Right renal cortex interstitium (tissue), 3 donors: ENCODE data around the gene LCN1. TPM values are rescaled to one million over a fixed set of nuclear protein-coding genes. Genes with fewer than 3 reads are reported as not detected.
A peak's percentile ranks its signal among the peaks of the same experiment; 100 is the strongest.

Experiments used
- DNase-seq, 3 donors: peaks; one replicate each; pipeline ENCODE4 v3.0.0-alpha.2; 2013; ENCODE audit warnings: low read depth in 3 of 3, low spot score in 2 of 3
- polyA plus RNA-seq, 3 donors: library from polyadenylated mRNA; unstranded; fragments of 120-200 nt; gene quantifications; one replicate each; pipeline ENCODE4 v1.2.1, GENCODE V29; 2013; ENCODE audit not compliant: insufficient read length in 3 of 3

The LCN1 gene
- polyA plus RNA-seq, 3 donors: not detected

GRCh38 chr9:135488013-135488330, 33.3 kb upstream of the LCN1 start:
- no peak for DNase-seq

GRCh38 chr9:135488527-135488926, 32.7 kb upstream of the LCN1 start:
- no peak for DNase-seq

DNA sequence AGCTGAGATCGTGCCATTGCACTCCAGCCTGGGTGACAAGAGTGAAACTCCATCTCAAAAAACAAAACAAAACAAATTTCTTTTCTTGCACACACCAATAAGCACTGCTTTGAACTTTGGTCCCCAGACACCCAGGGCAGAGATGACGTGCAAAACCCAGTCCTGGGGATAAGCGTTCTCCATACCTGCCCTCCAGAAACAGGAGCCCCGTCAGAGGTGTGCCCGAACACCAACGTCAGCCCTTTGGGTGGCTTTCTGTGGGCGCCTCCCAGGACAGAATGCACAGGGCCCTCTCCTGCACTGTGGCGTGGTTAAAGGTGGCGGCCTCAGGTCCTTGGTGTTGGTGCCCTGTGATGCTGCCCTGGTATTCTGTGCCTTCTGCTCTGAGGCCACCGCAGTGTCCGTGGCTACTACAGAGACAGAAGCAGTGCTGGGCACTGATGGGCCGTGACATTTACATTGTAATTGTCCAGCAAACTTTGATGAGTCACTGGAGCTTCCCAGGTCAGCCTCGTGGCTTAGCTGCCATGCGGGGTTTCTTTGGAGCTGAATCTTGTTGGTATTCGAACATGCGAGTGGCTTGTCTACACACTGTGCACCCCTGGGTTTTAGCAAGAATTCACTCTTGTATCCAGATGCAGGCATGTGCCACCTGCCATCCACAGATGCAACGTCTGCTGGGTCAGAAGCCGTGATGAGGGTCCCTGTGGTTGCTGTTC, 31.9 kb upstream of the LCN1 start:
- no peak for DNase-seq

DNA sequence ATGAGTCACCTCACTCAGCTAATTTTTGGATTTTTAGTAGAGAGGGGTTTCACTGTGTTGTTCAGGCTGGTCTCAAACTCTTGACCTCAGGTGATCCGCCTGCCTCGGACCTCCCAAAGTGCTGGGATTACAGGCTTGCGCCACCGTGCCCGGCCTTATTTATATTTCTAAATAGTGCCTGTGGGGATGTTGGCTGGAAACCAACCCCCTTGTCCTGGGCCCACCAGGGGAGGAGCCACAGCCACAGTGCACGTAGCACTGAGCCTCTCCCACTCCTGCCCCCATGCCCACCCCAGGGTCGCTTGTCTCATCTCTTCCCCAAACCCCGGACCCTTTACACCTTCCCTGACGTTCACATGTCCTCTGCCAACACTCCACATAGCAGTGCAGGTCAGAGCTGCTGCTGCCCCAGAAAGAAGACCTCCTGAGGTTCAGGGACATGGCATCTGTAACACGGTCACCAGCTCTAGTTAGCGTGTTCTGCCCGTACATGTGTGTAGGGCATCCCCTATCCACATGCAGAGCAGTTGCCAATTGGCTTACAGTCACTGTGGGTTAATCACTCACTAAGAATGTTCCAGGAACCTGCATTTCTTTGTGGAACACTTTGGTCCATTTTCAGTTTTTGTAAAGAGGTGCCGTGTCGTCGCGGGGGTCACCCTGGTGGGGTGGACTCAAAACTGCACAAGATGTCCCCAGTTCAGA, 30.9 kb upstream of the LCN1 start:
- no peak for DNase-seq

GRCh38 chr9:135490980-135491464, 30.2 kb upstream of the LCN1 start:
- DNase-seq: no peak

DNA sequence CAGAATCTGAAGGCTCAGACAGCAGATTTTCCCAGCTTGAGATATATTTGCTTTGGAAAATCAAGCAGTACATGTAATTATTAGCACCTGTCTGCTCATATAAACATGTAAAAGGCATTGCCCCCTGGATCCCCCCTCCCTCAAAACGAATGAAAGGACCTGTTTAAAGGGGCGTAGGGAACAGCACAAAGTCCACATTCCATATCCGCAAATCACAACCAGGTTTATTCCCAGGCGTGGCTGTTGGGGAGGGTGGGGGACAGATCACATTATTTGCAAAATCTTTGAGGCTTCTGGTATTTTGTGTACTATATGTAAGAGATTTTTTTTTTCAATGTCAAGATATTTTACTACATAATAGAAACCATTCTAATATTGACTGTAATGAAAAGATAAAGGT, 29.5 kb upstream of the LCN1 start:
- no peak for DNase-seq

DNA sequence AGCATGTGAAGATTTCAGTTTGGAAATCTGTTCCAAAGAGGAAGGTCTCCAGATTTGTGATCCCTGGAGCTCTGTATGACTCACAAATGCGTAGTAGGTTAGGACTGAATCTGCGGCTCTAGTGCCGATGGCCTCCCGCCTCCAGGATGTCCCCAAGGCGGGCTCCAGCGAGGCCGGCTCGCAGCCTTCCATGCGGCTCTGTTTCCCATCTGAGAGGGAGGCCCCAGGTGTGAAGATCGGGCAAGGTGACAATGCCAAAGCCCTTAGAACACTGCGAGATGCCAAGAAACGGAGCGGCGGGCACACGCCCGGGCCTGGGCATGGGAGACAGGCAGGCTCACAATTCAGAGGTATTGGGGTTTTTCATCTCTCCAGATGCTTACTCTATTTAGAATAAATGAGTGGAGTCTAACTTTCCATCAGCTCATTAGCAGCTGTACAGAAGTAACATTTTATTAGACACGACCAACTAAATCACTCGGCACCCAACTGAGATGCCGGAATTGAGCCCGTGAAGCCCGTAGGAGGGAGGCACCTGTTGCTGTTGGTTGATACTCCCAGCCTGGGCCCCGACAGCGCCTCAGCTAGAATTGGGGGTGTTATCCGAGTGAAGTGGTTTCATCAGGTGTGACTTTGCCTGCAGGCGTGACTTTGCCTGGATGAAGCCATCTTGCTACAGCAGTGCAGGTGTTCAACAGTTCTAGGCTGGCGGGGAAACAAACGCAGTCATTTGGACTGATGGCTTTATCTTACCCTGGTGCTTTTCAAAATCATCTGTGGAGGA, 28.2 kb upstream of the LCN1 start:
- DNase-seq: no peak

- no peak for DNase-seq
Measured at GRCh38 chr9:135494791-135495559, 26.3 kb upstream of the LCN1 start.

DNA sequence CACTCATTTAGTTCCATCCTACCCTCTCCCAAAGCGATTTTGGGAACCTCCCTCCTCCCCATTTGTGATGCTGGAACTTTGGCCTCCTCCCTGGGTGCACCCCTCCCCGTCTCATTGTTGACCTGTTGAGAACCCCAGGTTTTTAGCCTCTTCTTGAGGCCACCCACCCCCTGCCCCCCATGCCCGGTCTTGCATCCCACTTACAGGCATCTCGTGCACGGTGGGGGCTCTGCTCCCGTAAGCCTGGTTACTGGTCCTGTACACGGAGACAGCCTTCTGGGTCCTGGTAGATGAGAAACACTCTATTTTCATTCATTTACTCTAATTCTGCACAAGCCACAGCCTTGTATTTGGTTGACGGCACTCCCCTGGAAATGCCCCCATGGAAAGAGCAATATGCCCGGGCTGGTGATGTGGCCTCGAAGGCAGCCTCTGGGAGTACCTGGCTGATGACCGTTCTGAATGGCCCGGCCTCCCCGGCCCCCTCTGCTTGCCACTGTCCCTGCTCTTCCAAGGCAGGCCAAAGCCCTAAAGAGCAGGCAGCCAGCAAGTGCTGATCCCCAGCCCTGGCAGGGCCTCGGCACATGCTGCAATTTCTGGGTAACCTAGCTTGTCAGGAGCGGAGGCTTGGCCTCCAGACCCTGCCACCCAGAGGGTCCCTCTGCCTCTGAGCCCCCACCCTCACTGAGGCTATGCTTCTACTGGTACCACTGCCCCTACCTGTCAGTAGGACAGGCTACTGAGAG, 22.7 kb upstream of the LCN1 start:
- no peak for DNase-seq

DNA sequence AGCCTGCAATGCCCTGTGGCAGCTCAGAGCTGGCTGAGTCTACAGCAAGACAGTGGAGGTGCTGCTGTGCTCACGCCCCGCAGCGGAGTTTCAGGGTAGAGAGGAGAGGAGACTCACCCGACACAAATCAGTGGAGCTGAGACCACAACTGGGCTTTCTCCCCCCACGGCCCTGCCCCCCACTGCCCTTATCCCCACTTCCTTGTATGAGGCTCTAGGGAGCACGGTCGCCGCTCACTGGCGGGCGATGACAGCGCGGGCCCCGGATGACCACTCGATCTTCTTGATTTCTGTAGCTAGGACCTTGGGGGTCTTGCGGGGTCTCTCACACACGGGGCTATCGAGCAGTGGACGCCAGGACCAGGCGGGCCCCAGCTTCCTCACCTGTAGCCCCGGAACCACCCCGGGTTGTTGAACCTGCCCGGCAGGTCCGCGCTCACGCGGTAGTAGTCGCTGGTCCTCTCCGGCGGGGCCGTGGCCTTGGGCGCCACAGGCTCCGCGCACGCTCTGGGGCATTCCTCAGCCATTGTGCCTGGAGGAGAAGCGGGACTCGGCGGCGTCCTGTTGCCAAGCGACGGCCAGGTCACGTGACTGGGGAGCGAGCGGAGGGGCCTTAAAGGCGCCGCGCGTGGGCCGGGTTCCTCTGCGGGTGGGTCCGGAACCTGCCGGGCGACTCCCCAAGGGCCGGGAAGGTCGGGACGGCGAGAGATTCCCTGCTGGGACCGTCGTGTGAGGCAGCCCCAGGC, 21.7 kb upstream of the LCN1 start:
- peak in 2 of 3 donors; percentile 63 to 87 for DNase-seq

GRCh38 chr9:135500071-135500524, 21.1 kb upstream of the LCN1 start:
- no peak for DNase-seq

- DNase-seq: peak; percentile 61 to 84 (median 80)
Measured at GRCh38 chr9:135500525-135501260, 20.5 kb upstream of the LCN1 start, which contains the start of gene MRPS2. MRPS2 (plus strand) TSS chr9:135500682; CDS start chr9:135500711, 29 bp downstream.

DNA sequence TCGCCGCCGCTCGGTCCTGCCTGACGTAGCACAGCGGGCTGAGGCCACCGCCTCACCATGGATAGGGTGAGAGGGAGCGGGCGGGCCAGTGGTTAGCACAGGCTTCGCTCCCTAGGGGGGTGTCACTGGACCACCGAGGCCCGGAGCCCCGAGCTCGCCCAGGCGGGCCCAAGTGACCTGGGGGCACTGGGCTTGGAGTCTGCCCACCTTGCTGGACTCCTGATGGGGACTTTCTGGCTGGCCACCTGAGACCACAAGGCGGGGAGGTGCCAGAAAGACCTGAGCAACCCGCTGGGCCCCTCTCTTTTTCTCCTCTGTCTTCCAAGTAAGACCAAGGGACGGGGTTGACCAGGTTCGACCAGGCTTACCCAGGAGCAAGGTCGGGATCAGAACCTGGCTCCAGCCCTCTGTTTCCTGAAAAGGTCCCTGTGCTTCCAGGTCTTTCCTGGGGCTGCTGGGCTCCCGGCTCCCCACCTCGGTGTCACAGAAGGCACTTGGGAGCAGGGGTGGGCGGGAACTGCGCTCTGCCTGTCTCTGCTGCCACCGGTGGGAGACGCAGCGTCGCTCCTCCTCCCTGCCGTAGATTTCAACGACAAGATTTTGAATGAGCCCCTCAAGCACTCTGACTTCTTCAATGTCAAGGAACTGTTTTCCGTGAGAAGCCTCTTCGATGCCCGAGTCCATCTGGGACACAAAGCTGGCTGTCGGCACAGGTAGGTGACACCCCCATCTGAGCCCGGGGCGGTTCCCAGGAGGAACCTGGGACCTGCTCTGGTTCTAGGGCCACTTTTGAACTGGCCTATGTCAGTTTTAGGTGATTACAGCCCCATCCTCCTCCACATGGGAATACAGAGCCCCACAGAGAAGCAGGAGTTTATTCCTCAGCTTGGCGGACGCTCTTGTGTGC, 19.7 kb upstream of the LCN1 start:
- no peak for DNase-seq

- DNase-seq: no peak
Measured at GRCh38 chr9:135502168-135502872, 18.9 kb upstream of the LCN1 start.

- no peak for DNase-seq
Measured at GRCh38 chr9:135502873-135503321, 18.3 kb upstream of the LCN1 start.

DNA sequence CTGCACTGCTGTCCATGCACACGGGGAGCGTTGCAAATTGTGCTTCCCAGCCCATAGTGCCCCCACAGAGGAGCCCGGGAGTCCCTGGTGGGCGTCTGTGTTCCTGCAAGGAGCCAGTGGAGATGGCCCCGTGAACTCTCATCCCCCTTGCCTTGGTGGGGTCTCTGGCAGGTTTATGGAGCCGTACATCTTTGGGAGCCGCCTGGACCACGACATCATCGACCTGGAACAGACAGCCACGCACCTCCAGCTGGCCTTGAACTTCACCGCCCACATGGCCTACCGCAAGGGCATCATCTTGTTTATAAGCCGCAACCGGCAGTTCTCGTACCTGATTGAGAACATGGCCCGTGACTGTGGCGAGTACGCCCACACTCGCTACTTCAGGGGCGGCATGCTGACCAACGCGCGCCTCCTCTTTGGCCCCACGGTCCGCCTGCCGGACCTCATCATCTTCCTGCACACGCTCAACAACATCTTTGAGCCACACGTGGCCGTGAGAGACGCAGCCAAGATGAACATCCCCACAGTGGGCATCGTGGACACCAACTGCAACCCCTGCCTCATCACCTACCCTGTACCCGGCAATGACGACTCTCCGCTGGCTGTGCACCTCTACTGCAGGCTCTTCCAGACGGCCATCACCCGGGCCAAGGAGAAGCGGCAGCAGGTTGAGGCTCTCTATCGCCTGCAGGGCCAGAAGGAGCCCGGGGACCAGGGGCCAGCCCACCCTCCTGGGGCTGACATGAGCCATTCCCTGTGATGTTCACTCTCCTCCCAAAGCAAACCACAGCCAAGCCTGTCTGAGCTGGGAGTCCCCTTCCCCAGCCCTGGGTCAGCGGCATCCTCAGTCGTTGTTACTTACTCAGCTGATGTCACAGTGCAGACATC, 17.6 kb upstream of the LCN1 start:
- no peak for DNase-seq
